Stomach (tissue), 9 donors: ENCODE measurements around the gene TBC1D5. TPM values are rescaled to one million over a fixed set of nuclear protein-coding genes. Genes with fewer than 3 reads are reported as not detected.
"Not testable (repeated sequence)": the region's sequence is repeated elsewhere in the genome, so short reads cannot be mapped to it uniquely, and the experiment has no call there.

Experiments
- DNase-seq, 2 donors: peaks; one replicate each; pipeline versions ENCODE4 v3.0.0 to v3.0.0-alpha.2; 2013 to 2019
- H3K27ac ChIP-seq, 5 donors: fragments of 200-600 bp in 4 of 5; sonication (generic) in 4 of 5; one replicate each; pipeline ENCODE4 v1.5.1; 2013 to 2019; ENCODE audit warnings: mild to moderate bottlenecking in 1 of 5, moderate library complexity in 1 of 5
- H3K27me3 ChIP-seq, 3 donors: fragments of 200-600 bp; sonication (generic); one replicate each; pipeline ENCODE4 v1.5.1; 2017 to 2019; ENCODE audit warnings: mixed run types in 1 of 3
- H3K36me3 ChIP-seq, 4 donors: fragments of 200-600 bp; sonication (generic); 1 replicate in 3 of 4; 2 replicates in 1 of 4; pipeline ENCODE4 v1.5.1; 2016 to 2019
- H3K4me1 ChIP-seq, 4 donors: fragments of 200-600 bp; sonication (generic); one replicate each; pipeline ENCODE4 v1.5.1; 2016 to 2019
- H3K4me3 ChIP-seq, 4 donors: fragments of 200-600 bp; sonication (generic) in 3 of 4; one replicate each; pipeline ENCODE4 v1.5.1; 2016 to 2019; ENCODE audit warnings: mild to moderate bottlenecking in 1 of 4
- H3K9me3 ChIP-seq, 4 donors: fragments of 200-600 bp; sonication (generic); one replicate each; pipeline ENCODE4 v1.5.1; 2016 to 2019
- CTCF ChIP-seq, 7 experiments: fragments of 450-650 bp in 4 of 7; fragments of 200-600 bp in 3 of 7; sonication (generic) in 3 of 7; IDR thresholded peaks; one replicate each; pipeline ENCODE4 v1.5.1; 2016 to 2019; ENCODE audit warnings: antibody characterized with exemption in 7 of 7, control low read depth in 2 of 7, mild to moderate bottlenecking in 1 of 7
- EP300 ChIP-seq: sonication (generic); formaldehyde crosslinking; IDR thresholded peaks from one replicate; pipeline ENCODE4 v1.6.1; 2017; ENCODE audit warnings: antibody characterized with exemption
- POLR2A ChIP-seq, 4 donors: fragments of 450-650 bp; IDR thresholded peaks; one replicate each; pipeline ENCODE4 v1.6.1; 2016; ENCODE audit warnings: antibody characterized with exemption in 4 of 4, control low read depth in 2 of 4, mild to moderate bottlenecking in 1 of 4, moderate library complexity in 1 of 4
- POLR2AphosphoS5 ChIP-seq, 3 donors: sonication (generic); formaldehyde crosslinking; IDR thresholded peaks; one replicate each; pipeline ENCODE4 v1.6.1; 2016; ENCODE audit warnings: antibody characterized with exemption in 3 of 3
- WGBS, 5 donors: extraction: QIAGEN DNeasy Blood & Tissue Kit in 3 of 5; methylation state at CpG; one replicate each; pipeline versions ENCODE4 v1.1.5 to v1.1.7; 2013 to 2018; 5-methylcytosine and 5-hydroxymethylcytosine counted together
- intact Hi-C: fragments of 100-400 bp; cut with DNase I; formaldehyde crosslinking; loops from one replicate; pipeline ENCODE4 v1.15.1; 2023; ENCODE audit warnings: low total_unique reads
- polyA plus RNA-seq, 3 donors: library from polyadenylated mRNA; stranded (reverse); fragments of 200-250 nt; gene quantifications; one replicate each; pipeline ENCODE4 v1.2.3, GENCODE V29; 2013
- total RNA-seq, 5 donors: library from RNA; depleted of rRNA; stranded (reverse); fragments of >200 nt; gene quantifications; one replicate each; pipeline versions ENCODE4 v1.1.0 to v1.2.3, GENCODE V29; 2014 to 2016
- donor health status: healthy with polysubstance abuse.
- donor health status: Bipolar disorder and iron deficiency.
- donor health status: healthy.

Gene TBC1D5
- total and polyA plus RNA-seq, 8 donors, result 4.7 to 75.1 (median 32.0) TPM

- TF ChIP-seq POLR2AphosphoS5 (IDR thresholded peaks at IDR 0.05) (no peak), EP300 (no peak), CTCF (IDR thresholded peaks at IDR 0.05) (no peak), POLR2A (IDR thresholded peaks at IDR 0.05) (no peak)
- H3K4me1 ChIP-seq, result no peaks in the 10 kb centered on the region
- no peak overlapping the region for H3K4me3 ChIP-seq
- 96 to 98% (median 97%) methylated on average over 2 of the region's 2 CpGs for WGBS, 5 donors
- intact Hi-C loops, result no loop called here
- no peaks in the 10 kb centered on the region for H3K9me3 ChIP-seq
- H3K27ac ChIP-seq, result no peak overlapping the region
- peaks cover 0 to 15% (median 7%) of the 10 kb centered on the region in 4 donors for H3K36me3 ChIP-seq
- H3K27me3 ChIP-seq, result no peaks in the 10 kb centered on the region
- DNase-seq, result no peak
These were observed 119.0 kb downstream of the TBC1D5 start for GRCh38 chr3:17623464-17623863.

DNA sequence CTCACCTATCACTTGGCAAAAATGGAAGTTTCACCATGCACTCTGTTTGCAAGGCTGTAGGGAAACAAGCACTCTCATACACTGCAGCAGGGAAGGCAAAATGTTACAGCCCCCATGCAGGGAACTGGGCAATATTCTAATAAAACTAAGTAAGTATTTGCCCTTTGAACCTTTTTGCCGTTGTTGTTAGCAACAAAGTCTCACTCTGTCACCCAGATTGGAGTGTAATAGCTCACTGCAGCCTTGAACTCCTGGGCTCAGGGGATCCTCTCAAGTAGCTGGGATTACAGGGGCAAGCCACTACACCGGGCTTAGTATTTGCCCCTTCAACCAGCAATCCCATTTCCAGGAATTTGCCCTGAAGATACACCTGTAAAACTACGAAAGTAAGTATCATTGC, 122.5 kb downstream of the TBC1D5 start:
- intact Hi-C loops, result no loop called here
- 83 to 93% (median 86%) methylated on average over 3 of the region's 3 CpGs for WGBS, 5 donors

DNA sequence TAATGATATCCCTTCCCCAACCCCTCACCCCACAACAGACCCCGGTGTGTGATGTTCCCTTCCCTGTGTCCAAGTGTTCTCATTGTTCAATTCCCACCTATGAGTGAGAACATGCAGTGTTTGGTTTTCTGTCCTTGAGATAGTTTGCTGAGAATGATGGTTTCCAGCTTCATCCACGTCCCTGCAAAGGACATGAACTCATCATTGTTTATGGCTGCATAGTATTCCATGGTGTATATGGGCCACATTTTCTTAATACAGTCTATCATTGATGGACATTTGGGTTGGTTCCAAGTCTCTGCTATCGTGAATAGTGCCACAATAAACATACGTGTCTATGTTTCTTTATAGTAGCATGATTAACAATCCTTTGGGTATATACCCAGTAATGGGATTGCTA, 129.4 kb downstream of the TBC1D5 start:
- H3K4me3 ChIP-seq, H3K36me3 ChIP-seq, H3K27ac ChIP-seq, intact Hi-C loops, DNase-seq, H3K9me3 ChIP-seq, H3K27me3 ChIP-seq, H3K4me1 ChIP-seq: not testable (repeated sequence)
- 93 to 97% (median 94%) methylated on average over 4 of the region's 4 CpGs for WGBS, 5 donors

More for the DNA sequence above, 122.5 kb downstream of the TBC1D5 start:
- H3K27ac ChIP-seq, result no peak overlapping the region
- no peak overlapping the region for H3K4me3 ChIP-seq
- no peaks in the 10 kb centered on the region for H3K9me3 ChIP-seq
- no peak for TF ChIP-seq POLR2AphosphoS5 (IDR thresholded peaks at IDR 0.05)
- no peak for TF ChIP-seq EP300
- no peak for TF ChIP-seq POLR2A (IDR thresholded peaks at IDR 0.05)
- TF ChIP-seq CTCF (IDR thresholded peaks at IDR 0.05), result no peak
- peaks cover 0 to 28% (median 18%) of the 10 kb centered on the region in 4 donors for H3K36me3 ChIP-seq
- DNase-seq, result no peak
- H3K4me1 ChIP-seq, result no peaks in the 10 kb centered on the region
- H3K27me3 ChIP-seq, result no peaks in the 10 kb centered on the region

DNA sequence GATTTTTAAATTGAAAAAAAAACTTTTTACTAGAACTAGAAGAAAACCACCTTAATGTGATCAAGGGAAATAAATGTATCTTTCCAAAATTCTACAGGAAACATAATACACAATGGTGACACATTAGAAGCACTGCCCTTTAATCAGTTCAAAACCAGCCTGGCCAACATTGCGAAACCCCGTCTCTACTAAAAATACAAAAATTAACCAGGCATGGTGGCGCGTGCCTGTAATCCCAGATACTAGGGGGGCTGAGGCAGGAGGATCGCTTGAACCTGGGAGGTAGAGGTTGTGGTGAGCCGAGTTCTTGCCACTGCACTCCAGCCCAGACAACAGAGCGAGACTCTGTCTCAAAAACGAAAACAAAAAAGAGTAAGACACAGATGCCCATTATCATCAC, 134.5 kb downstream of the TBC1D5 start:
- no peak for DNase-seq
- no peak for TF ChIP-seq POLR2AphosphoS5 (IDR thresholded peaks at IDR 0.05)
- TF ChIP-seq CTCF (IDR thresholded peaks at IDR 0.05), result no peak
- TF ChIP-seq EP300, result no peak
- TF ChIP-seq POLR2A (IDR thresholded peaks at IDR 0.05), result no peak
- no peaks in the 10 kb centered on the region for H3K27me3 ChIP-seq
- no peaks in the 10 kb centered on the region for H3K4me1 ChIP-seq
- H3K36me3 ChIP-seq, result no peaks in the 10 kb centered on the region
- H3K9me3 ChIP-seq, result no peaks in the 10 kb centered on the region
- intact Hi-C loops, result no loop called here
- H3K27ac ChIP-seq, result no peak overlapping the region
- WGBS, 5 donors, result 92 to 97% (median 96%) methylated on average over 8 of the region's 8 CpGs
- H3K4me3 ChIP-seq, result no peak overlapping the region

DNA sequence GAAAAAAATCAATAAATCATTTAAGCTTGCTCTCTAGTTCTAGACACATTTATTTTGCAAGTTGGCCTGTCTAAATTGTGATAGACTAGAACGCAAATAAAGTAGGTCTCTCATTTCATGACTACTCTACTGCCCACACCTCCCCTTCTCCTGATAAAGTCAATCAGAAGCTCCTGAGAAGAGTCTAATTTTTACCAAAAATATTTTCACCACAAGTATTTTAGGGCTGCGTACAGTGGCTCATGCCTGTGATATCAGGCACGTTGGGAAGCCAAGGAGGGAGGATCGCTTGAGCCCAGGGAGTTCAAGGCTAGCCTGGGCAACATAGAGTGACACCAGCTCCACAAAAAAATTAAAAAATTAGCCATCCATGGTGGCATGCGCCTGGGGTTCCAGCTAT, 136.5 kb downstream of the TBC1D5 start:
- Histone ChIP-seq H3K27me3 (no peaks in the 10 kb centered on the region), H3K27ac (no peak overlapping the region), H3K4me1 (no peaks in the 10 kb centered on the region), H3K9me3 (no peaks in the 10 kb centered on the region), H3K36me3 (no peaks in the 10 kb centered on the region), H3K4me3 (no peak overlapping the region)
- DNase-seq, result no peak
- TF ChIP-seq CTCF (IDR thresholded peaks at IDR 0.05), result no peak
- no peak for TF ChIP-seq EP300
- no peak for TF ChIP-seq POLR2A (IDR thresholded peaks at IDR 0.05)
- TF ChIP-seq POLR2AphosphoS5 (IDR thresholded peaks at IDR 0.05), result no peak
- 94 to 97% (median 96%) methylated on average over 5 of the region's 5 CpGs for WGBS, 5 donors
- intact Hi-C loops, result no loop called here
